Ectodermal cell (in vitro differentiated cells): ENCODE data around the gene OR2J2. TPM values are rescaled to one million over a fixed set of nuclear protein-coding genes. Genes with fewer than 3 reads are reported as not detected.
"Not testable (repeated sequence)": the region's sequence is repeated elsewhere in the genome, so short reads cannot be mapped to it uniquely, and the experiment has no call there.

Experiments
- H3K27ac ChIP-seq: 2 replicates; pipeline ENCODE4 v1.7.0; 2013; ENCODE audit warnings: mild to moderate bottlenecking, low read depth, low read length; ENCODE audit not compliant: insufficient read depth, poor library complexity, severe bottlenecking
- H3K27me3 ChIP-seq: 2 replicates; pipeline ENCODE4 v1.7.0; 2013; ENCODE audit warnings: mild to moderate bottlenecking, low read length; ENCODE audit not compliant: insufficient read depth, control insufficient read depth, poor library complexity, severe bottlenecking
- H3K36me3 ChIP-seq: one replicate; pipeline ENCODE4 v1.7.0; 2013; ENCODE audit warnings: low read length; ENCODE audit not compliant: control insufficient read depth, insufficient read depth
- H3K4me1 ChIP-seq: one replicate; pipeline ENCODE4 v1.7.0; 2013; ENCODE audit warnings: low read length; ENCODE audit not compliant: control insufficient read depth, insufficient read depth
- H3K4me3 ChIP-seq: 2 replicates; pipeline ENCODE4 v1.7.0; 2013; ENCODE audit warnings: low read depth, low read length, control low read depth; ENCODE audit not compliant: insufficient read depth
- H3K9me3 ChIP-seq: 2 replicates; pipeline ENCODE4 v1.7.0; 2013; ENCODE audit warnings: mild to moderate bottlenecking, low read length, moderate library complexity; ENCODE audit not compliant: control insufficient read depth
- WGBS, 2 experiments: methylation state at CpG; one replicate each; pipeline ENCODE4 v1.1.7; 2013; ENCODE audit warnings: missing lambda C conversion rate in 2 of 2; 5-methylcytosine and 5-hydroxymethylcytosine counted together
- polyA plus RNA-seq, 4 experiments: library from polyadenylated mRNA; stranded (reverse); fragments of 50-300 nt; gene quantifications; one replicate each; pipeline ENCODE4 v1.2.3, GENCODE V29; 2013

Gene OR2J2
- not detected for polyA plus RNA-seq (2013, experiment 1 of 4)
- polyA plus RNA-seq (2013, experiment 2 of 4): not detected
- not detected for polyA plus RNA-seq (2013, experiment 3 of 4)
- polyA plus RNA-seq (2013, experiment 4 of 4): not detected

- H3K4me1 ChIP-seq, H3K36me3 ChIP-seq, H3K27ac ChIP-seq, H3K27me3 ChIP-seq, H3K4me3 ChIP-seq, H3K9me3 ChIP-seq: not testable (repeated sequence)
- WGBS, 2 experiments: 93% methylated on average over 2 of the region's 2 CpGs
Measured at GRCh38 chr6:29170607-29171006, at the start of gene OR2J2. Gene OR2J2 (plus strand): TSS chr6:29170907. CDS start chr6:29173636, 2,729 bp downstream.

GRCh38 chr6:29129326-29130012, 41.2 kb upstream of the OR2J2 start:
- 87% methylated on average over 15 of the region's 15 CpGs for WGBS, 2 experiments
- no peaks in the 10 kb centered on the region for H3K36me3 ChIP-seq
- no peaks in the 10 kb centered on the region for H3K4me1 ChIP-seq
- H3K4me3 ChIP-seq: no peak overlapping the region
- no peaks in the 10 kb centered on the region for H3K9me3 ChIP-seq
- H3K27me3 ChIP-seq: no peaks in the 10 kb centered on the region
- H3K27ac ChIP-seq: no peak overlapping the region

- Histone ChIP-seq H3K4me3 (no peak overlapping the region), H3K36me3 (no peaks in the 10 kb centered on the region)
- WGBS, 2 experiments: 95 to 96% methylated on average over 4 of the region's 4 CpGs
Measured at GRCh38 chr6:29130644-29131043, 40.1 kb upstream of the OR2J2 start.

GRCh38 chr6:29131691-29132090, 39.0 kb upstream of the OR2J2 start:
- no peaks in the 10 kb centered on the region for H3K36me3 ChIP-seq
- no peaks in the 10 kb centered on the region for H3K9me3 ChIP-seq
- H3K27ac ChIP-seq: no peak overlapping the region
- no peaks in the 10 kb centered on the region for H3K27me3 ChIP-seq
- no peak overlapping the region for H3K4me3 ChIP-seq
- H3K4me1 ChIP-seq: no peaks in the 10 kb centered on the region
- 80 to 94% methylated on average over 1 to 2 of the region's 2 CpGs for WGBS, 2 experiments

More at GRCh38 chr6:29130644-29131043, 40.1 kb upstream of the OR2J2 start:
- H3K27ac ChIP-seq: no peak overlapping the region
- H3K9me3 ChIP-seq: no peaks in the 10 kb centered on the region
- no peaks in the 10 kb centered on the region for H3K27me3 ChIP-seq
- no peaks in the 10 kb centered on the region for H3K4me1 ChIP-seq

- Histone ChIP-seq H3K4me1 (no peaks in the 10 kb centered on the region), H3K9me3 (no peaks in the 10 kb centered on the region), H3K36me3 (no peaks in the 10 kb centered on the region), H3K4me3 (no peak overlapping the region), H3K27me3 (no peaks in the 10 kb centered on the region), H3K27ac (no peak overlapping the region)
- 80 to 96% methylated on average over 2 to 4 of the region's 4 CpGs for WGBS, 2 experiments
Measured at GRCh38 chr6:29137724-29138123, 33.0 kb upstream of the OR2J2 start.

GRCh38 chr6:29141606-29142005, 29.1 kb upstream of the OR2J2 start:
- Histone ChIP-seq H3K27ac (no peak overlapping the region), H3K27me3 (no peaks in the 10 kb centered on the region), H3K9me3 (no peaks in the 10 kb centered on the region), H3K36me3 (no peaks in the 10 kb centered on the region), H3K4me1 (no peaks in the 10 kb centered on the region), H3K4me3 (no peak overlapping the region)
- no CpG with 5 or more reads among the region's 1 CpG for WGBS, 2 experiments

- Histone ChIP-seq H3K36me3 (no peaks in the 10 kb centered on the region), H3K27me3 (no peaks in the 10 kb centered on the region), H3K9me3 (no peaks in the 10 kb centered on the region), H3K4me3 (no peak overlapping the region), H3K27ac (no peak overlapping the region), H3K4me1 (no peaks in the 10 kb centered on the region)
Measured at GRCh38 chr6:29142309-29142708, 28.4 kb upstream of the OR2J2 start.

- Histone ChIP-seq H3K9me3 (no peaks in the 10 kb centered on the region), H3K4me3 (no peak overlapping the region), H3K27ac (no peak overlapping the region), H3K4me1 (no peaks in the 10 kb centered on the region), H3K36me3 (no peaks in the 10 kb centered on the region), H3K27me3 (no peaks in the 10 kb centered on the region)
- 88 to 97% methylated on average over 2 of the region's 2 CpGs for WGBS, 2 experiments
Measured at GRCh38 chr6:29146179-29146578, 24.5 kb upstream of the OR2J2 start.

GRCh38 chr6:29147074-29147473, 23.6 kb upstream of the OR2J2 start:
- H3K27me3 ChIP-seq: no peaks in the 10 kb centered on the region
- no peaks in the 10 kb centered on the region for H3K36me3 ChIP-seq
- no peak overlapping the region for H3K4me3 ChIP-seq
- WGBS, 2 experiments: 88 to 92% methylated on average over 2 of the region's 3 CpGs
- no peak overlapping the region for H3K27ac ChIP-seq
- H3K4me1 ChIP-seq: no peaks in the 10 kb centered on the region
- no peaks in the 10 kb centered on the region for H3K9me3 ChIP-seq

GRCh38 chr6:29149444-29149843, 21.3 kb upstream of the OR2J2 start:
- WGBS, 2 experiments: 85% methylated on average over 3 of the region's 3 CpGs
- not testable (repeated sequence) for H3K27me3 ChIP-seq, H3K4me1 ChIP-seq, H3K36me3 ChIP-seq, H3K27ac ChIP-seq, H3K4me3 ChIP-seq, H3K9me3 ChIP-seq
